Thoracic aorta endothelial cell (primary cell): ENCODE results near the gene ALDH6A1. TPM values are rescaled to one million over a fixed set of nuclear protein-coding genes. Genes with fewer than 3 reads are reported as not detected.

Experiments
- total RNA-seq: library from RNA; depleted of rRNA; stranded (reverse); fragments of >200 nt; gene quantifications from 2 replicates; pipeline ENCODE4 v1.2.3, GENCODE V29; 2012

The ALDH6A1 gene
- 23.1 and 25.0 TPM in 2 replicates for total RNA-seq

DNA sequence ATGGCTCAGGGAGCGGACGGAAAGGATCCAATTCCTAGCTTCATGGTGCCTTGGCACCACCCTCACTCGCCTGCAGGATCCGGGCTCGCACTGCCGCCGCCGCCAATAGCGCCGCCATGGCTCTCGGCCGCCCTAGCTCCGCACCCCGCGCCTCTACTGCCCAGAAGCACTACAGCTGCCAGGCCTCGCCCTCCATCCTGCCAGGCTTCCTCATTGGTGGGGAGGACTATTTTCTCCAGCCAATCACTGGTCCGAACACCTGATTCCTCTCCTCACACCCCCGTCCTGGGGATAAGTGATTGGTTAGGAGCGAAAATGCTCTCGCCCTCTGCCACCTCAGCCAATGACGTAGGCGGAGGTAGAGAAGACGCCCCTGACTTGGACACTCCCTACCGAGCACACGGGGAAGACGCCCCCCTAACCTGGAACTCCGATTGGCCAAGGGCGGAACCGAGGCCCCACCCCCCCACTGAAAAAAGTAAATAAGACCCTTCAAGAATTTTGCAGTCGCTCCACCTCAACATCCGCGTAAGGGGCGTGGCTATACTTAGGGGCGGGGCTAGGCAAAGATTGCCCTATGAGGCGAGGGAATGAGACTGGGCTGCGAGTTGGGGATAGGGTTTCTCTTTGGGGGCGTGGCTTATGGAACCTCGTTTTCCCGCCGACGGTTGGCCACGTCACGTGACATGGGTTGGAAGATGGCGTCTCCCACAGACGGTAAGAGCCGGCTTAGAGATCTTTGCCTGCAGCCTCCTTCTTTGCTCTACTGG, at the start of gene ALDH6A1, which contains the start of gene LIN52:
ALDH6A1 (minus strand) TSS at position 177 of the 770 bp plus-strand sequence; CDS start at position 118, 59 bp downstream.
LIN52 (plus strand) TSS at position 680 of the 770 bp plus-strand sequence; CDS start at position 699, 19 bp downstream.

DNA sequence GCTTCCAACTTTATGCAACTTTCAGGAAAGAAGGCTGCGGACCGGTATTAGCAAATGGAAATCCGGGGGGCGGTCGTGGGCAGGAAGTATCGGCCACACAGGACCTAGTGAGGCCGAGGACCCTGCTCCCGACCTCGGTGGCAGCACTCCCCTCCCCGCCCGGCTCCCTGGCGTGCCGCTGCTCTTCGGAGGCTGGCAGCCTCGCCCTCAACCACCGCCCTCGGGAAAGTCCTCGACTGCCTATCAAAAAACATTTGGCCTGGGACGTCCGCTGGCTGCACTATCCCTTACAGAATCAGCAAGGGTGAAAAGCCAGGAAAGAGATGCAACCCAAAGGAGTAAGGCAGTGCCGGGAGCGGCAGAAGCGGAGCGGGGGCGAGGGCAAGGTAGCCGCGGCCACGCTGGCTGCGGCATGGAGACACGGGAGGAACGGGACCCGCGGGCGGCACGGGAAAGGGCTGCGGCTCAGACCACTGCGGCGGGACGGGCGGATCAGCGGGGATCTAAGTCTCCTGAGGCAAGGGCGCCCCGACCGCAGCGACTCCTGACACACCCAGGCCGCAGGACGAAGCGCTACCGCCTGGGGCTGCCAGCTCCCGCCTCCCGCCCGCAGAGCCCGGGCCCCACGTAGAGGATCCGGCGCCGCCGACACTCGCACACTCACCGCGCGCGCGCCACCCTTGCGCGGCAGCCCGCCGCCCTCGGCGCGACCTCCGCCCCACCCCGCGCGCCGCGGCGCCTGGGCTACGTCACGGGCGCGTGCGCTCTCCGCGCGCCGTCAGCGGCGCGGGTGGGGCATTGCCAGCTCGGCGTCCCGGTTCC, 65.5 kb downstream of the ALDH6A1 start, which contains the start of the genes BBOF1 and ENTPD5:
BBOF1 (plus strand) TSS at position 764 of the 822 bp plus-strand sequence. CDS start 130 bp downstream, outside the sequence.
ENTPD5 (minus strand) TSS at position 703 of the 822 bp plus-strand sequence. CDS start 31,186 bp downstream, outside the sequence.

Other genes with a start within 250 kb of the ALDH6A1 start
- 3.5 and 4.5 TPM in 2 replicates for gene PTGR2, start 232.6 kb downstream of the ALDH6A1 start, total RNA-seq
- gene ZNF410, start 197.6 kb downstream of the ALDH6A1 start, total RNA-seq, result 55.1 and 60.7 TPM in 2 replicates
- gene FAM161B, start 134.4 kb downstream of the ALDH6A1 start, total RNA-seq, result 2.3 and 2.9 TPM in 2 replicates
- 13.2 and 17.3 TPM in 2 replicates for gene COQ6, start 134.2 kb downstream of the ALDH6A1 start, total RNA-seq
- gene ENTPD5, start 65.2 kb downstream of the ALDH6A1 start, total RNA-seq, result 14.5 and 15.4 TPM in 2 replicates
- gene BBOF1, start 65.1 kb downstream of the ALDH6A1 start, total RNA-seq, result 2.7 and 3.2 TPM in 2 replicates
- gene LIN52, start 503 bp upstream of the ALDH6A1 start, total RNA-seq, result 10.8 and 11.1 TPM in 2 replicates
- gene VSX2, start 155.0 kb upstream of the ALDH6A1 start, total RNA-seq, result not detected in 2 replicates
- gene ABCD4, start 218.5 kb upstream of the ALDH6A1 start, total RNA-seq, result 41.8 and 49.2 TPM in 2 replicates